Transverse colon (tissue), 4 donors: Measurements from ENCODE around the gene TRIM68. TPM values are rescaled to one million over a fixed set of nuclear protein-coding genes. Genes with fewer than 3 reads are reported as not detected.

Experiments used
- DNase-seq: peaks from one replicate; pipeline ENCODE4 v3.0.0-alpha.2; 2019
- H3K27ac ChIP-seq, 4 donors: fragments of 200-600 bp; sonication (generic); 2 replicates each; pipeline ENCODE4 v1.5.1; 2016 to 2018; ENCODE audit warnings: inconsistent platforms in 4 of 4
- H3K27me3 ChIP-seq: fragments of 200-600 bp; sonication (generic); 2 replicates; pipeline ENCODE4 v1.5.1; 2017; ENCODE audit warnings: inconsistent platforms
- H3K36me3 ChIP-seq, 4 donors: fragments of 200-600 bp; sonication (generic); 2 replicates each; pipeline ENCODE4 v1.5.1; 2017 to 2019; ENCODE audit warnings: inconsistent platforms in 4 of 4
- H3K4me1 ChIP-seq, 4 donors: fragments of 200-600 bp; sonication (generic); 2 replicates each; pipeline ENCODE4 v1.5.1; 2017 to 2020; ENCODE audit warnings: inconsistent platforms in 4 of 4
- H3K4me3 ChIP-seq, 4 donors: fragments of 200-600 bp; sonication (generic); 1 replicate in 1 of 4; 2 replicates in 3 of 4; pipeline versions ENCODE4 v1.5.1 to v1.6.1; 2017 to 2019; ENCODE audit warnings: inconsistent platforms in 4 of 4
- H3K9me3 ChIP-seq, 2 donors: fragments of 200-600 bp; sonication (generic); 2 replicates each; pipeline ENCODE4 v1.5.1; 2017 to 2019; ENCODE audit warnings: inconsistent platforms in 2 of 2
- CTCF ChIP-seq, 5 experiments: fragments of 200-600 bp in 3 of 5; fragments of 450-650 bp in 2 of 5; sonication (generic) in 3 of 5; IDR thresholded peaks; 1 replicate in 2 of 5; 2 replicates in 3 of 5; pipeline ENCODE4 v1.5.1; 2016 to 2017; ENCODE audit warnings: antibody characterized with exemption in 5 of 5, inconsistent platforms in 3 of 5, mild to moderate bottlenecking in 2 of 5, moderate library complexity in 1 of 5
- EP300 ChIP-seq: sonication (generic); formaldehyde crosslinking; IDR thresholded peaks from one replicate; pipeline ENCODE4 v1.6.1; 2017; ENCODE audit warnings: antibody characterized with exemption, low read depth
- POLR2A ChIP-seq: fragments of 450-650 bp; IDR thresholded peaks from one replicate; pipeline ENCODE4 v1.6.1; 2016; ENCODE audit warnings: antibody characterized with exemption, mild to moderate bottlenecking, moderate library complexity
- POLR2AphosphoS5 ChIP-seq, 3 donors: sonication (generic); formaldehyde crosslinking; IDR thresholded peaks; one replicate each; pipeline ENCODE4 v1.6.1; 2016; ENCODE audit warnings: antibody characterized with exemption in 3 of 3
- WGBS, 2 donors: methylation state at CpG; one replicate each; pipeline ENCODE4 v1.1.5; 2018; ENCODE audit warnings: low coverage in 1 of 2; 5-methylcytosine and 5-hydroxymethylcytosine counted together
- in situ Hi-C, 4 donors: fragments of 200-750 bp; cut with MboI; loops; one replicate each; pipeline versions ENCODE4 v1.15.0 to v1.15.1; 2017; ENCODE audit warnings: low sequenced_read_pairs in 3 of 4, low pct_ligation_motif_present in 1 of 4, low pct_unique_long_range_greater_than_20kb in 1 of 4
- intact Hi-C: fragments of 100-400 bp; cut with DNase I; formaldehyde crosslinking; loops from one replicate; pipeline ENCODE4 v1.15.1; 2023; ENCODE audit warnings: low total_unique reads
- total RNA-seq, 4 donors: library from RNA; depleted of rRNA; stranded (reverse); fragments of >200 nt; gene quantifications; one replicate each; pipeline ENCODE4 v1.1.0, GENCODE V29; 2016

TRIM68 gene
- total RNA-seq, 4 donors from 2014 or later = 12.1 to 30.2 (median 19.9) TPM

- TF ChIP-seq POLR2A = no peak
- Histone ChIP-seq H3K4me1 (no peaks in the 10 kb centered on the region), H3K27me3 (no peaks in the 10 kb centered on the region), H3K9me3 (no peaks in the 10 kb centered on the region), H3K27ac (no peak overlapping the region), H3K36me3 (no peaks in the 10 kb centered on the region), H3K4me3 (no peak overlapping the region)
- no peak for DNase-seq
- in situ Hi-C loops = no loop called here
- intact Hi-C loops = no loop called here
These were observed 7.9 kb upstream of the TRIM68 start for GRCh38 chr11:4615856-4616444.

- TF ChIP-seq EP300 (no peak), POLR2AphosphoS5 (IDR thresholded peaks at IDR 0.05) (no peak), CTCF (IDR thresholded peaks at IDR 0.05) (no peak), POLR2A (no peak)
- no peaks in the 10 kb centered on the region for H3K27me3 ChIP-seq
- DNase-seq = no peak
- intact Hi-C loops = no loop called here
- WGBS, 2 donors = 89 to 92% methylated on average over 2 of the region's 2 CpGs
- in situ Hi-C loops = no loop called here
- H3K36me3 ChIP-seq = no peaks in the 10 kb centered on the region
- H3K9me3 ChIP-seq = no peaks in the 10 kb centered on the region
- H3K4me3 ChIP-seq = no peak overlapping the region
- H3K27ac ChIP-seq = no peak overlapping the region
- H3K4me1 ChIP-seq = peaks cover 0 to 16% (median 7%) of the 10 kb centered on the region in 4 donors
These were observed 4.0 kb upstream of the TRIM68 start for GRCh38 chr11:4611986-4612385.

- no peak for DNase-seq
- H3K27me3 ChIP-seq = no peaks in the 10 kb centered on the region
- intact Hi-C loops = no loop called here
- peaks cover 0 to 31% (median 19%) of the 10 kb centered on the region in 4 donors for H3K4me1 ChIP-seq
- H3K36me3 ChIP-seq = no peaks in the 10 kb centered on the region
- no peaks in the 10 kb centered on the region for H3K9me3 ChIP-seq
- 42 to 53% methylated on average over 2 to 3 of the region's 3 CpGs for WGBS, 2 donors
- H3K4me3 ChIP-seq = no peak overlapping the region
- H3K27ac ChIP-seq = no peak overlapping the region
- in situ Hi-C loops = no loop called here
- no peak for TF ChIP-seq POLR2A
- TF ChIP-seq EP300 = no peak
- no peak for TF ChIP-seq CTCF (IDR thresholded peaks at IDR 0.05)
- no peak for TF ChIP-seq POLR2AphosphoS5 (IDR thresholded peaks at IDR 0.05)
These were observed 2.4 kb upstream of the TRIM68 start for GRCh38 chr11:4610258-4610935.

GRCh38 chr11:4607096-4607495 lies 935 bp downstream of the TRIM68 start:
- intact Hi-C loops = no loop called here
- H3K4me1 ChIP-seq = peaks cover 0 to 31% (median 19%) of the 10 kb centered on the region in 4 donors
- in situ Hi-C loops = no loop called here
- H3K4me3 ChIP-seq = peak overlapping the region; percentile 41 to 93 (median 56)
- H3K27me3 ChIP-seq = no peaks in the 10 kb centered on the region
- peaks cover 0 to 11% (median 4%) of the 10 kb centered on the region in 4 donors for H3K36me3 ChIP-seq
- H3K27ac ChIP-seq = peak overlapping the region; percentile 88 to 93 (median 92)
- TF ChIP-seq EP300 (no peak), POLR2A (no peak), CTCF (IDR thresholded peaks at IDR 0.05) (no peak), POLR2AphosphoS5 (IDR thresholded peaks at IDR 0.05) (no peak)
- 9 to 29% methylated on average over 4 to 6 of the region's 6 CpGs for WGBS, 2 donors
- no peak for DNase-seq
- no peaks in the 10 kb centered on the region for H3K9me3 ChIP-seq
